Ascending aorta (tissue), 2 donors: ENCODE data around the gene RGMA. TPM values are rescaled to one million over a fixed set of nuclear protein-coding genes. Genes with fewer than 3 reads are reported as not detected.

ENCODE experiments used
- DNase-seq, 2 donors: peaks; one replicate each; pipeline ENCODE4 v3.0.0-alpha.2; 2019; ENCODE audit warnings: low spot score in 2 of 2
- H3K27ac ChIP-seq, 2 donors: fragments of 200-600 bp; sonication (generic); one replicate each; pipeline ENCODE4 v1.5.1; 2016 to 2017; ENCODE audit warnings: mild to moderate bottlenecking in 1 of 2
- H3K27me3 ChIP-seq: fragments of 200-600 bp; sonication (generic); one replicate; pipeline ENCODE4 v1.5.1; 2017
- H3K36me3 ChIP-seq, 2 donors: fragments of 200-600 bp; sonication (generic); one replicate each; pipeline ENCODE4 v1.5.1; 2016
- H3K4me1 ChIP-seq, 2 donors: fragments of 200-600 bp; sonication (generic); one replicate each; pipeline ENCODE4 v1.5.1; 2016 to 2017; ENCODE audit warnings: mild to moderate bottlenecking in 1 of 2
- H3K4me3 ChIP-seq, 2 donors: fragments of 200-600 bp; sonication (generic); one replicate each; pipeline ENCODE4 v1.5.1; 2016 to 2017; ENCODE audit warnings: mild to moderate bottlenecking in 1 of 2
- H3K9me3 ChIP-seq, 2 donors: fragments of 200-600 bp; sonication (generic); one replicate each; pipeline ENCODE4 v1.5.1; 2016
- CTCF ChIP-seq, 3 experiments: fragments of 200-600 bp in 2 of 3; fragments of 450-650 bp in 1 of 3; sonication (generic) in 2 of 3; IDR thresholded peaks; one replicate each; pipeline ENCODE4 v1.5.1; 2016 to 2019; ENCODE audit warnings: antibody characterized with exemption in 3 of 3, mild to moderate bottlenecking in 1 of 3, moderate library complexity in 1 of 3
- intact Hi-C: fragments of 100-400 bp; cut with DNase I; formaldehyde crosslinking; loops from one replicate; pipeline ENCODE4 v1.15.1; 2023
- total RNA-seq: library from RNA; depleted of rRNA; stranded (reverse); fragments of >200 nt; gene quantifications from one replicate; pipeline ENCODE4 v1.1.0, GENCODE V29; 2016

Gene RGMA
- total RNA-seq, 1 donor from 2014 or later, result 76.7 TPM

- peaks cover 0 to 8% of the 10 kb centered on the region in 2 donors for H3K4me1 ChIP-seq
- no peaks in the 10 kb centered on the region for H3K9me3 ChIP-seq
- H3K4me3 ChIP-seq, result no peak overlapping the region
- DNase-seq, result no peak
- intact Hi-C loops, result loop anchor here (2.0 kb wide), 1 partner anchor 1034 kb away; no protein-coding TSS in a partner anchor
- H3K27me3 ChIP-seq, result peaks cover 8% of the 10 kb centered on the region
- TF ChIP-seq CTCF (IDR thresholded peaks at IDR 0.05), result no peak
- no peaks in the 10 kb centered on the region for H3K36me3 ChIP-seq
- no peak overlapping the region for H3K27ac ChIP-seq
Observed at GRCh38 chr15:93086791-93087190, 2.2 kb downstream of the RGMA start.

- Histone ChIP-seq H3K27me3 (peaks cover 8% of the 10 kb centered on the region), H3K4me1 (peaks cover 0 to 8% of the 10 kb centered on the region in 2 donors), H3K9me3 (no peaks in the 10 kb centered on the region), H3K4me3 (no peak overlapping the region), H3K36me3 (no peaks in the 10 kb centered on the region), H3K27ac (no peak overlapping the region)
- intact Hi-C loops, result loop anchor here (2.0 kb wide), 1 partner anchor 1035 kb away; no protein-coding TSS in a partner anchor
- DNase-seq, result no peak
- TF ChIP-seq CTCF (IDR thresholded peaks at IDR 0.05), result no peak
Observed at GRCh38 chr15:93085692-93086091, 3.3 kb downstream of the RGMA start.

- Histone ChIP-seq H3K27ac (no peak overlapping the region), H3K9me3 (no peaks in the 10 kb centered on the region), H3K36me3 (no peaks in the 10 kb centered on the region), H3K4me3 (no peak overlapping the region), H3K4me1 (peaks cover 0 to 3% of the 10 kb centered on the region in 2 donors), H3K27me3 (peaks cover 8% of the 10 kb centered on the region)
- intact Hi-C loops, result no loop called here
- no peak for DNase-seq
- no peak for TF ChIP-seq CTCF (IDR thresholded peaks at IDR 0.05)
Observed at GRCh38 chr15:93082861-93083260, 6.2 kb downstream of the RGMA start.

- H3K27me3 ChIP-seq, result peaks cover 5% of the 10 kb centered on the region
- H3K9me3 ChIP-seq, result no peaks in the 10 kb centered on the region
- no peaks in the 10 kb centered on the region for H3K4me1 ChIP-seq
- TF ChIP-seq CTCF (IDR thresholded peaks at IDR 0.05), result no peak
- DNase-seq, result no peak
- H3K36me3 ChIP-seq, result no peaks in the 10 kb centered on the region
- intact Hi-C loops, result no loop called here
- H3K27ac ChIP-seq, result no peak overlapping the region
- H3K4me3 ChIP-seq, result no peak overlapping the region
Observed at GRCh38 chr15:93081399-93081798, 7.6 kb downstream of the RGMA start.

- no peak overlapping the region for H3K27ac ChIP-seq
- intact Hi-C loops, result no loop called here
- no peaks in the 10 kb centered on the region for H3K4me1 ChIP-seq
- TF ChIP-seq CTCF (IDR thresholded peaks at IDR 0.05), result no peak
- H3K9me3 ChIP-seq, result no peaks in the 10 kb centered on the region
- no peaks in the 10 kb centered on the region for H3K36me3 ChIP-seq
- peaks cover under 1% of the 10 kb centered on the region for H3K27me3 ChIP-seq
- no peak overlapping the region for H3K4me3 ChIP-seq
- DNase-seq, result no peak
Observed at GRCh38 chr15:93080451-93080850, 8.6 kb downstream of the RGMA start.

GRCh38 chr15:93076875-93077274, 12.1 kb downstream of the RGMA start:
- no peak for TF ChIP-seq CTCF (IDR thresholded peaks at IDR 0.05)
- no peak for DNase-seq
- H3K9me3 ChIP-seq, result no peaks in the 10 kb centered on the region
- peaks cover 0 to 5% of the 10 kb centered on the region in 2 donors for H3K4me1 ChIP-seq
- H3K27me3 ChIP-seq, result no peaks in the 10 kb centered on the region
- no peak overlapping the region for H3K27ac ChIP-seq
- intact Hi-C loops, result loop anchor here (10.0 kb wide), 1 partner anchor 1222 kb away; the partner anchor contains the start of gene SLCO3A1
- H3K36me3 ChIP-seq, result no peaks in the 10 kb centered on the region
- H3K4me3 ChIP-seq, result no peak overlapping the region
